ENCODE results near the gene XRCC4. TPM values are rescaled to one million over a fixed set of nuclear protein-coding genes. Genes with fewer than 3 reads are reported as not detected.

Gene XRCC4
- total RNA-seq, 6 experiments from 2014 or later: 13.6 to 17.1 (median 14.4) TPM

DNA sequence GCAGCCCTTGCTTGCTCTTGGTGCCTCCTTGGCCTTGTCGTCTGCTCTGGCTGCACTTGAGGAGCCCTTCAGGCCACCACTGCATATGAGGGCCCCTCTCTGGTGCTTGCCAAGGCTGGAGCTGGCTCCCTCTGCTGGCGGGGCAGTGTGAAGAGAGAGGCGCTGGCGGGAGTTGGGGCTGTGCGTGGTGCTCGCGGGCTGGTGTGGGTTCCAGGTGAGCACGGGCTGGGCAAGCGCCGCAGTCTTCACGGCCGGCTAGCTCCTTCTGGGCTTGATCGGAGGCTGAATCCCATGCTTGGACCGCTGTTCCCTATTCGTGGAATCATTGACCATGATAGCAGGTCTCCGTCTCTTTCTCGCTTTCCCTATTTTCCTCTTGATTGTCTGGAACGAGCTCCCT is 56.5 kb downstream of the XRCC4 start:
- H3K36me3 Mint-ChIP-seq (ENCODE audit: low read depth): peaks cover 39% of the 10 kb centered on the region

DNA sequence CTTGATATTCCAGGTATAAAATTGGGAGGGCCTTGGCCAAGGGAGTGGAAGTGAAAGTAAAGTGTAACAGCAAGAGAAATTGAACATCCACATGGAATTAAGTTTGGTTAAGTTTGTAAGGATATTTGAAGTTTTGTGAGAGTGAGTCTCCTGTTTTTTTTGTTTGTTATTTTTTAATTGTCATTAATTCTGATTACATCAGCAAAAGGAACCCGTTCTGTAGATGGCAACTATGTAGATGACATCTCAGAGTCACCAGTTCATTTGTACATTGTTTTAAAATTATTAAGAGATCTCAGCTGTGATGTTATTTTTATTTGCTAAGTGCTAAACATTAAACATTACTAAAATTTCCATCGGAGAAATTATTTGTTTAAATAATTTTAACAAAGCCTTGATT is 65.2 kb downstream of the XRCC4 start:
- TF ChIP-seq, protein P1, sequence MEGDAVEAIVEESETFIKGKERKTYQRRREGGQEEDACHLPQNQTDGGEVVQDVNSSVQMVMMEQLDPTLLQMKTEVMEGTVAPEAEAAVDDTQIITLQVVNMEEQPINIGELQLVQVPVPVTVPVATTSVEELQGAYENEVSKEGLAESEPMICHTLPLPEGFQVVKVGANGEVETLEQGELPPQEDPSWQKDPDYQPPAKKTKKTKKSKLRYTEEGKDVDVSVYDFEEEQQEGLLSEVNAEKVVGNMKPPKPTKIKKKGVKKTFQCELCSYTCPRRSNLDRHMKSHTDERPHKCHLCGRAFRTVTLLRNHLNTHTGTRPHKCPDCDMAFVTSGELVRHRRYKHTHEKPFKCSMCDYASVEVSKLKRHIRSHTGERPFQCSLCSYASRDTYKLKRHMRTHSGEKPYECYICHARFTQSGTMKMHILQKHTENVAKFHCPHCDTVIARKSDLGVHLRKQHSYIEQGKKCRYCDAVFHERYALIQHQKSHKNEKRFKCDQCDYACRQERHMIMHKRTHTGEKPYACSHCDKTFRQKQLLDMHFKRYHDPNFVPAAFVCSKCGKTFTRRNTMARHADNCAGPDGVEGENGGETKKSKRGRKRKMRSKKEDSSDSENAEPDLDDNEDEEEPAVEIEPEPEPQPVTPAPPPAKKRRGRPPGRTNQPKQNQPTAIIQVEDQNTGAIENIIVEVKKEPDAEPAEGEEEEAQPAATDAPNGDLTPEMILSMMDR (IDR thresholded peaks at IDR 0.05): no peak
- Mint-ChIP-seq H3K4me1 (ENCODE audit: low read depth) (peaks cover 38% of the 10 kb centered on the region), H3K4me3 (peak overlapping the region; percentile 41), H3K27me3 (ENCODE audit: insufficient read depth) (no peaks in the 10 kb centered on the region), H3K36me3 (ENCODE audit: low read depth) (0 out of 2 replicates have a peak, but pooled peaks cover 5% of the 10 kb centered on the region), H3K27ac (no peak overlapping the region), H3K9me3 (no peaks in the 10 kb centered on the region)
- no peak for DNase-seq

More for the DNA sequence above, 56.5 kb downstream of the XRCC4 start:
- DNase-seq: no peak
- Mint-ChIP-seq H3K4me3 (no peak overlapping the region), H3K4me1 (ENCODE audit: low read depth) (peaks cover 12% of the 10 kb centered on the region), H3K27me3 (ENCODE audit: insufficient read depth) (no peaks in the 10 kb centered on the region), H3K9me3 (peaks cover 14% of the 10 kb centered on the region), H3K27ac (no peak overlapping the region)
- TF ChIP-seq, protein P1 (IDR thresholded peaks at IDR 0.05): no peak

DNA sequence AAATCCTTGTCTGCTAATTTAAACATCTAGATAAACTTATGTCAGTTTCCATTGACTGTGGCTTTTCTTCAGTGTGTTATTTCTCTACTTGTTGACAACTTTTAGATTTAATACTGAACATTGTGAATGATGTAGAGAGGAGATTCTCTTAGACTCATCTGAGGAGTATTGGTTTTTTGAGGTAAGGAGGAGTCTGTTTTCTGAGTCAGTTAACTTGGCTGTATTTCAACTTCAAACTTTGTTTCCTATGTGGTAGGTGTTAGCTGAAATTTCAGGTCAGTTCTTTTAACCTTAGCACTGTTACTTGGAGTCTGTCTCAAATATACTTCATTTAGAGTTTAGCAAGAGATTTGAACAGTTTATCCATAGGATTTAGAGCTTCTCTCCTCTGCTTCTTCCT is 67.9 kb downstream of the XRCC4 start:
- no peaks in the 10 kb centered on the region for H3K9me3 Mint-ChIP-seq
- no peaks in the 10 kb centered on the region for H3K27me3 Mint-ChIP-seq (ENCODE audit: insufficient read depth)
- H3K27ac Mint-ChIP-seq: no peak overlapping the region
- peaks cover 29% of the 10 kb centered on the region for H3K4me1 Mint-ChIP-seq (ENCODE audit: low read depth)
- no peak for DNase-seq
- TF ChIP-seq, protein P1 (IDR thresholded peaks at IDR 0.05): no peak
- no peak overlapping the region for H3K4me3 Mint-ChIP-seq
- 0 out of 2 replicates have a peak, but pooled peaks cover 5% of the 10 kb centered on the region for H3K36me3 Mint-ChIP-seq (ENCODE audit: low read depth)

- Mint-ChIP-seq H3K4me3 (no peak overlapping the region), H3K9me3 (no peaks in the 10 kb centered on the region), H3K4me1 (ENCODE audit: low read depth) (peaks cover 32% of the 10 kb centered on the region), H3K27ac (no peak overlapping the region), H3K36me3 (ENCODE audit: low read depth) (0 out of 2 replicates have a peak, but pooled peaks cover 5% of the 10 kb centered on the region), H3K27me3 (ENCODE audit: insufficient read depth) (no peaks in the 10 kb centered on the region)
- TF ChIP-seq, protein P1 (IDR thresholded peaks at IDR 0.05): no peak
- DNase-seq: no peak
Observed at GRCh38 chr5:83145882-83146331, 68.6 kb downstream of the XRCC4 start.

DNA sequence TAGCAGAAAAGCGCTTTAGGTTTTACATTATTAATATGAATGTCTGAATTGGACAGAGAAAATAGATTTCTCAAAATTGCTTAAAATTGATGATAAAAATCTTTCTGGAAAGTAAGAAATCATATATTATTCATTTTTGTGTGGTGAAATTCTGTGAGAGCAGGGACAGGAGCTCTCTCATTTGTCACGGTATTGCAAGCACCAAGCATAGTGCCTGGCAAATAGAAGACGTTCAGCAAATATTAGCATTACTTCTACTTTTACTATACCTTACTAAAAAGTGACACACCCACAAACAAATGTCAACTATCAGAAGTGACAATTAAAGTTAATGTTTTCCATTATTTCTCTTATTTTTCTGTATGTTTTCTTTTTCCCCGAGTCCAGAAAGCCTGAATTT is 69.1 kb downstream of the XRCC4 start:
- H3K4me3 Mint-ChIP-seq: no peak overlapping the region
- no peak for DNase-seq

More for the DNA sequence above, 69.1 kb downstream of the XRCC4 start:
- Mint-ChIP-seq H3K36me3 (ENCODE audit: low read depth) (0 out of 2 replicates have a peak, but pooled peaks cover 5% of the 10 kb centered on the region), H3K27ac (no peak overlapping the region), H3K27me3 (ENCODE audit: insufficient read depth) (no peaks in the 10 kb centered on the region), H3K4me1 (ENCODE audit: low read depth) (peaks cover 32% of the 10 kb centered on the region), H3K9me3 (no peaks in the 10 kb centered on the region)
- TF ChIP-seq, protein P1 (IDR thresholded peaks at IDR 0.05): no peak

All from HFFc6 (cell line).